Right lung (tissue), 5 donors: ENCODE measurements around the gene NLGN1. TPM values are rescaled to one million over a fixed set of nuclear protein-coding genes. Genes with fewer than 3 reads are reported as not detected.
"Not testable (repeated sequence)": the region's sequence is repeated elsewhere in the genome, so short reads cannot be mapped to it uniquely, and the experiment has no call there.

ENCODE experiments used
- DNase-seq, 2 donors: peaks; one replicate each; pipeline ENCODE4 v3.0.0-alpha.2; 2013
- polyA plus RNA-seq, 5 donors: library from polyadenylated mRNA; unstranded; fragments of 120-200 nt; gene quantifications; one replicate each; pipeline versions ENCODE4 v1.2.1 to v1.2.3, GENCODE V29; 2013; ENCODE audit warnings: inconsistent platforms in 1 of 5, low replicate concordance in 1 of 5; ENCODE audit not compliant: insufficient read length in 5 of 5, insufficient read depth in 1 of 5

The NLGN1 gene
- polyA plus RNA-seq, 5 donors, result 3.3 to 11.4 (median 8.6) TPM

DNA sequence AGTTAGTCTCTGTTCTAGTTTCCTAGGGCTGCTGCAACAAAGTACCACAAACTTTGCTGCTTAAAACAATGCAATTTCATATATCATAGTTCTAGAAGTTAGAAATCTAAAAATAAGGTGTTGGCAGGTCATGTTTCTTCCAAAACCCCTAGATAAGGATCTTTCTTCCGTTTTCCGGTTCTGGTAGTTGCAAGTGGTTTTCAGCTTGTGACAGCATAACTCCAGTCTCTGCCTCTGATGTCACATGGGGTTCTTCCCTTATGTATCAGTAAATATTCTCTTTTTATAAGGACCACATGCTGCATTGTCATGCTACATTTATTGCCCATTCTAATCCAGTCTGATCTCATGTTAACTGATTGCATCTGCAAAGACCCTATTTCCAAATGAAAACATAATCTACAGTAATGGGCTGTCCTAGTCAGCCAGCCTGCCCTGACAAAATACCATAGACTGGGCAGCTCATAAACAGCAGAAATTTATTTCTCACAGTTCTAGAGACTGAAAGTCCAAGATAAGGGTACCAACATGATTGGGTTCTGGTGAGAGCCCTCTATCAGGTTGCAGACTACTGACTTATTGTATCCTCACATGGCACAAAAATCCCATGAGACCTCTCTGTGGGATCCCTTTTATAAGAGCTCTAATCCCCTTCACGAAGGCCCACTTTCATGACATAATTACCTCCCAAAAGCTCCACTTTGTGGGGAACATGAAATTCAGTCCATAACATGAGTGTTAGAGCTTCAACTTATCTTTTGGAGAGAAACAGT lies 819.6 kb downstream of the NLGN1 start:
- DNase-seq, result no peak

GRCh38 chr3:174218016-174218415 lies 820.5 kb downstream of the NLGN1 start:
- no peak for DNase-seq

DNA sequence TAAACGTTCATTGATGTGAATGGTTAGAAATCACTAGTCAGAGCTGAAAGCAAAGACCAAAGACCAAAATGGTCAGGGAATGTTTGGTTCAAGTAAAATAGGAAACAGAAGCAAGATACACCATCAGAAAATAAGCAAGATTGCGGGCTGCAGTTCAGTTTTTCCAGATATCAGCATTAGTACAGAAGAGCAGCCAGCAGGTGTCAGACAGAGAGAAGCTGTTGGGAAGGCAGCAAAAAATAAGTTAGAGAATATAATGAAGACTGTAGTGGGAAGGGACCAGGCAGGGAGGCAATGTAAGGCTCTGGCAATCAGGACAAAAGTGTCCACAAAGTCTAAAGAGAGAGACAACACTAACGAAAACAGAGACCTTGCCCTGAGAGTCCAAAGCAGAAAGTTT lies 822.2 kb downstream of the NLGN1 start:
- no peak for DNase-seq

DNA sequence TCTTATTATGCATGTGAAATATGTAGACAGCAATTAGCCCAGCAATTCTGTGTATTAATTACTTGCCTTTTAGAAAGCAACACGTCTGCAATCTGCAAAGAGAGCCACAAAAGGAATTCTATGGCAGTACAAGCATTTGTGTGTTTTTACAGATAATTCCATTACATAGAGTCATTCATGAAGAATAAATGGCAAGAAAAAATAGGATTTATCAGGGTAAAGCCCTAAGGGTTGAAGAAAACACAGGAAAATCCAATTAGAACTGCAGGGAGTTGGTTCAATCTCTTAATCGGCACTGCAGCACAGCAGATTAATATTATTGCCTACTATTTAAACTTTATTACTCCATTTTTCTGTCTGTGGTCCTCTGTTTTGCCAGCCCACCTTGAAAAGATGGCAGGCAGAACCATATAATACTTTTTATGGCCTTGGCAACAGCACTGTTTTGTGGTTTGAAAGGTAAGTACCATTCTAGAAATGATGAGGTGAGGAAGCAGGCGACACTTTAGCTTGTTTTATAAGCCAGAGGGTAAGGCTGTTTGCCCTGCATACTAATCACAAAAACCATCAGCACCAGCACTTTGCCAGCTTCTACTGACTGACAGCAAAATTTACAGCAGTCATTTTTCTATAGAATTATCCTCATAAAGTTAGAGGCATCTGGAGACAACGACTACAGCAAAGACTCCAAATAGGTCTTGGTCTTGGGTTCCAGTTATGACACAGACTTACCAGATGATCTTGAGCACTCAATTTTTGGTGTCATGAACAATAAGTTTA lies 823.4 kb downstream of the NLGN1 start:
- no peak for DNase-seq

DNA sequence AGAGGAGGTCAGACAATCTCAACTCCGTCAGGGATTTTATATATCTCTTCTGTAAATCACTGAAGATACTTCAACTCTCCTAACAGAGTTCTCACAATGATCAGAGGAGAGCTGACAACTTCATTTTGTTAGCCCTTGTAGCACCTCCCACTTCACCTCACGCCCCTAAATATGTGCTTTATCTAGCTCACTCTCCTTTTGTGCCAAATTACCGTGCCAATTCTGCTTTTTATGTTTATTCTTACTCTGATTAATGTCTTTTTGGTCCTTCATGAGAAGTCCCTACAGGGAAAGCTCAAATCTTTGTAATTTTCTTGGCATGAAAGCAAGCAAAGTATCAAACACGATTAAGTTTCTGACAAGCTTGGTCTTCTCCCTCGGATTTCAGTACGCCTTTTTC lies 825.5 kb downstream of the NLGN1 start:
- no peak for DNase-seq

- no peak for DNase-seq
These were observed 826.1 kb downstream of the NLGN1 start for GRCh38 chr3:174223626-174224025.

GRCh38 chr3:174229916-174230315 lies 832.4 kb downstream of the NLGN1 start:
- no peak for DNase-seq

DNA sequence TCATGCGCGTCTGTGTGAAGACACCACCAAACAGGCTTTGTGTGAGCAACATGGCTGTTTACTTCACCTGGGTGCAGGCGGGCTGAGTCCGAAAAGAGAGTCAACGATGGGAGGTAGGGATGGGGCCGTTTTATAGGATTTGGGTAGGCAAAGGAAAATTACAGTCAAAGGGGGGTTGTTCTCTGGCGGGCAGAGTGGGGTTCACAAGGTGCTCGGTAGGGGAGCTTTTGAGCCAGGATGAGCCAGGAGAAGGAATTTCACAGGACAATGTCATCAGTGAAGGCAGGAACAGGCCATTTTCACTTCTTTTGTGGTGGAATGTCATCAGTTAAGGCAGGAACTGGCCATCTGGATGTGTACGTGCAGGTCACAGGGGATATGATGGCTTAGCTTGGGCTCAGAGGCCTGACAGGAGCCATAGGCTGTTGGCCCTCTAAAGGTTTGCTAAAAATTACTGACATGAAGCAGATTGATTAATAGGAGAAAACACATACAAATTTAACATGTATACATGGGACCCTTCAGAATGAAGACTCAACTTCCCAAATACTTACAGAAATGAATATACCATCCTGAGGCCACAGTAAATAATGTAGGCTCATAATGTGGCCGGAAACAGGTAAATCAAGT lies 834.6 kb downstream of the NLGN1 start:
- DNase-seq, result not testable (repeated sequence)

GRCh38 chr3:174232658-174233429 lies 835.3 kb downstream of the NLGN1 start:
- DNase-seq, result no peak

GRCh38 chr3:174233511-174233910 lies 836.0 kb downstream of the NLGN1 start:
- DNase-seq, result no peak

GRCh38 chr3:174242311-174243041 lies 844.9 kb downstream of the NLGN1 start:
- DNase-seq, result no peak

DNA sequence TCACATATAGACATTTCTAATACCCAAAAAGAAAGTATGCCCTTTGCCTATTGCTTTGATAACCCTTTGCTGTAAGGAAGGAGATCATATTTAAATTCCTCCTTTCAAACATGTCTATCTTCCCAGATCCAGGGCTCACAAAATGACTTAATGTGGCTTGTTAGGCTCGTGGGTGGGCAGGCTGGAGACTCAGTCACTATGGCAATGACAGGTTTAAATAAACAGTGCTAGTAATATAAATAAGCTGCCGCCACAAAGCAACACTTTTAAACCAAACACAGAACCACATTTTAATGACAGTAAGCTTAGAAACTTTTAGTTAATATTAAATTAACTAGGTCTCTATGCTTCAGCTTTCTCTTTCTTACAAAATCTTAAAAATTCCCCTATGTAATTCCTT lies 845.6 kb downstream of the NLGN1 start:
- DNase-seq, result peak in 1 of 2 donors; percentile 40

- no peak for DNase-seq
These were observed 850.2 kb downstream of the NLGN1 start for GRCh38 chr3:174247687-174248152.

- DNase-seq, result peak; percentile 48 to 51
These were observed 854.1 kb downstream of the NLGN1 start for GRCh38 chr3:174251681-174252080.

GRCh38 chr3:174253196-174253823 lies 855.8 kb downstream of the NLGN1 start:
- DNase-seq, result no peak

GRCh38 chr3:174253940-174254339 lies 856.4 kb downstream of the NLGN1 start:
- no peak for DNase-seq

GRCh38 chr3:174255454-174255853 lies 857.9 kb downstream of the NLGN1 start:
- DNase-seq, result no peak

GRCh38 chr3:174266476-174266875 lies 868.9 kb downstream of the NLGN1 start:
- no peak for DNase-seq

DNA sequence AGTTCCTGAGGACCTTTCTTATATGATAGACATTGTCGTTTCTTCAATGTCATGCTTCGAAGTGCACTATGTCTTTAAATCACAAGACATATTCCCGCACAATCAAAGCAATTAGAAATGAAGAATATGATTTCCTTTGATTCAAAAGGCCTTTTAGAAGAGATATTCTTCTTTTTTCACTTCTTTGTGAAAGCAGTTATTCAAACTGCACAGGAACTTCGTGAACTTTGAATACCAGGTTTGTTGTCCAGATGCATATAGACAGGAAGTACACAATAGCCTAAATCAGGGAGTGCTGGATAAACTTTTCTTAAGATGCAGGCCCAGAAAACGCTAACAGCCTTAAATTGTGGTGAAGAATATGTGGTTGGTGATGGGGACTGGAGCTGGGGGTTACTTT lies 870.5 kb downstream of the NLGN1 start:
- DNase-seq, result no peak

- no peak for DNase-seq
These were observed 871.0 kb downstream of the NLGN1 start for GRCh38 chr3:174268586-174268985.

DNA sequence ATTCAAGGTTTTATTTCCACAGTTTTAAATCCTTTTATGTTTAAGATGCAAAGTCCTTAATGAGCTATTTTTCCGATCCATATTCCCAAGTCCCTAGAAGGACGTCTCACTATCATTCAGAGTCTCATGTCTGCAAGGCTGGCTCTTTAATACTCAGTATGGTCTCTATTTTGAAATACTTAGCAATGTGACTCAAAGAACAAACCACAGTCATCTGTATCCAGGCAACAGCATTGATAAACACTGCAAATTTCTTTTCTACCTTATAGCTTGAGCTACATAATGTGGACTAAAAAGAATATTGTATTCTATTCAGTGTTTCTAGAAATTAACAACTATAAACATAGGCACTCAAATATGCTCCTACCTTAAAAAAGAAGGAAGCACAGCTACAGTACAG lies 873.3 kb downstream of the NLGN1 start:
- DNase-seq, result peak; percentile 29 to 35
